ENCODE data around the gene GBP3.
"Not testable (repeated sequence)": the region's sequence is repeated elsewhere in the genome, so short reads cannot be mapped to it uniquely, and the experiment has no call there.

The GBP3 gene

DNA sequence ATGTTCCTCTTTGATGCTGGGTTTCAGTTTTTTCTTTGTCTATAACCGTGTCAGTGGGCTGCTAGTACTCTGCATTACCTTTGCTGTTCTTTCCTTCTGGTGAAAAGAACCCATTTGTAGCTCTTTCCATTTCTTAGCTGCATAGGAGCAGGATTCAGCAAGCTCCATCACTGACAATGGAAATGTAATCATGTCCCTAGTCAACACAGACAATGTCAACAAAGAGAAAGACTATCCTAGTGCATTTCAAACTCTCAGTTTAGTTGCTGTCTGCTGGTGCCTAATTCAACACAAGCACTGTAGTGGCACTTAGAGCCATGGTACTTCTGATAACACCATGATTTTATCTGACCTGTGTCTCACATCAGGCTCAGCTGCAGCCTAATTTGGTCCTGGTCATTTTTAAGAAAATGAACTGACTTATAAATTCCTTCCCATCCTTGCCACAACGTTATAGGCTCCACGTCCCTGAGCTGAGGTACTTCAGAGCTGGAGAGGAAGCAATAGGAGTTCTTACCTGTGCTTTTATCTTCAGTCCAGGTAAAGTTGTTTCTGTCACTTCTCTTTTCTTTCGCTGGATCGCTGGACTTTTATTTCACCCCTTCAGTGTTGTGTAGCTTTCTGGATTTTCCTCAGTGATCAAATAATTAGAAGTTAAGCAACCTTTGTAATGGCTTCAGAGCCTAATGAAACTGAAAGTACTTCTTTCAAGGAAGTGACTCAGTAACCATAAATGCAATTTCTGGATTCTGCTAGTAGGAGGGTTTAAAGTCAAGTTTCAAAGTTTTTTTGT, at the start of gene GBP3:
Gene GBP3, minus strand, starts transcription at position 700 of the 793 bp plus-strand sequence. CDS start 2,145 bp downstream, outside the sequence.
- DNase-seq, result no peak

DNA sequence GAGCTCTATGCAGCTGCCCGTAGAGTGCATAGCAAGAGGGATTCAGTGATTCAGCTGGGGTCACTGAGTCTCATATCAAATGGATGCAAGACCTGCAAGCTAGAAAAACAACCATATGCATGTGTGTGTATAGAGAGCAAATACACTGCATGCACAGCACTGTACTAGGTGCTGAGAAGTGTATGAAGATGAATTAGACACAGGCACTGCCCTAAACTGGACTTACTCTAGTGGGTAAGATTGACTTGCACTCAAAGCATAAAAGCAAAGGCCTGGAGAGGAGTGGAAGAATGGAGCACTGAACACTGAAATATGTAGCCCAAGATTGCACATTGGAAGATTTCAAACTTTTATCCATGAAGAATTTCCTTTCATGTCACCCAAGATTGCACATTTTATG, 47.8 kb upstream of the GBP3 start:
- DNase-seq, result no peak

DNA sequence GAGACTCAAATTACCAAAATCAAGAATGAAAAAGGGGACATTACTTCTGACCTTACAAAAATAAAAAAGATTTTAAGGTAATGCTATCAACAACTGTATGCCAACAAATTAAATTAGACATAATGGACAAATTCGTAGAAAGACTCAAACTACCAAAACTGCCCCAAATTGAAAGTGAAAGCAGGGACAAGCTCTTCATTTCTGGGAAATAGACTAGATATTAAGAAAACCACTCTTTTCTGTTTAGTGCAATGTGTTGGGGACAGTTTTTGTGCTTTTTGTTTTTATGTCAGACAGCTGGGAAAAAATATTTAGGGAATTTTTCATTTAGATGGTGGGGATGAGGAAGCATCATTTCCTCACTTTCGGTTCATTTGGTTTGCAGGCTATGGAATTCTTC, 47.3 kb upstream of the GBP3 start:
- DNase-seq, result no peak

DNA sequence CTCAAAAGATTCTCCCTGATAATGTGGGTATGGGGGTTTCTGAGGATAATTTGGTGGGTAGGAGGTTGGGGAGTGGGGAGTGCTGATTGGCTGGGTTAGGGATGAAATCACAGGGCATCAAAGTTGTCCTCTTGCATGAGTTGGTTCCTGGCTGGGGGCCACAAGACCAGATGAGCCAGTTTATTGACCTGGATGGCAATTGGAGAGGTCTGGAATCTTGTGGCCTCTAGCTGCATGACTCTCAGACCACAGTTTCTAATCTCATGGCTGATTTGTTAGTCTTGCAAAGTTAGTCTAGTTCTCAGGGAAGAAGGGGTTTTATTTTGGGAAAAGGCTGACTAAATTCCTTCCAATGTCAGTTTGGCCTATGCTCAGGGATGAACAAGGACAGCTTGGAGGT, 45.6 kb upstream of the GBP3 start:
- DNase-seq, result no peak

- no peak for DNase-seq
Measured at GRCh38 chr1:89065079-89065868, 42.6 kb upstream of the GBP3 start, which contains the start of gene GBP1. Gene GBP1, minus strand, starts transcription at chr1:89065208. Its CDS starts 1,974 bp downstream, at chr1:89063234.

- no peak for DNase-seq
Measured at GRCh38 chr1:89064632-89065031, 42.0 kb upstream of the GBP3 start.

DNA sequence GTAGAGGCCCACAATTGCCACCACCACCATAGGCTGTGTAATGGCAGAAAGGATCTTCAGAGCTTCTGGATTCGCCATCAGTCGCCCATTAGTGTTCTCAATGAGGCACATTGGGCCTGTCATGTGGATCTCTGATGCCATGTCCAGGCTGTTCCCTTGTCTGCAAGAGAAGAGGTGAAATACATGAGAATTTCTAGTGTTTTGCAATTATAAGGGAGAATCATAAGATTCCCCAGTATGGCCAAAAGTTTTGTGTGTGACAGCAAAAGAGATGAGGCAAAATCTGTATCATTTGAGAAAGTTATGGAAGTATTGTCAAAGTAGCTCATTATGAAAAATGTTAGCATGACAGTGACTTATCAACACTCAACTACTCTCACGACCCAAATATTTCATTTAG, 40.4 kb upstream of the GBP3 start:
- DNase-seq, result no peak

- DNase-seq, result no peak
Measured at GRCh38 chr1:89060091-89060490, 37.4 kb upstream of the GBP3 start.

- no peak for DNase-seq
Measured at GRCh38 chr1:89051955-89052312, 29.3 kb upstream of the GBP3 start.

GRCh38 chr1:89051300-89051954, 28.8 kb upstream of the GBP3 start:
- DNase-seq, result no peak

- DNase-seq, result no peak
Measured at GRCh38 chr1:89050649-89051033, 28.0 kb upstream of the GBP3 start.

- not testable (repeated sequence) for DNase-seq
Measured at GRCh38 chr1:89049901-89050648, 27.4 kb upstream of the GBP3 start.

GRCh38 chr1:89049187-89049586, 26.5 kb upstream of the GBP3 start:
- not testable (repeated sequence) for DNase-seq

- no peak for DNase-seq
Measured at GRCh38 chr1:89047734-89048133, 25.1 kb upstream of the GBP3 start.

GRCh38 chr1:89046318-89047183, 23.9 kb upstream of the GBP3 start:
- DNase-seq, result not testable (repeated sequence)

DNA sequence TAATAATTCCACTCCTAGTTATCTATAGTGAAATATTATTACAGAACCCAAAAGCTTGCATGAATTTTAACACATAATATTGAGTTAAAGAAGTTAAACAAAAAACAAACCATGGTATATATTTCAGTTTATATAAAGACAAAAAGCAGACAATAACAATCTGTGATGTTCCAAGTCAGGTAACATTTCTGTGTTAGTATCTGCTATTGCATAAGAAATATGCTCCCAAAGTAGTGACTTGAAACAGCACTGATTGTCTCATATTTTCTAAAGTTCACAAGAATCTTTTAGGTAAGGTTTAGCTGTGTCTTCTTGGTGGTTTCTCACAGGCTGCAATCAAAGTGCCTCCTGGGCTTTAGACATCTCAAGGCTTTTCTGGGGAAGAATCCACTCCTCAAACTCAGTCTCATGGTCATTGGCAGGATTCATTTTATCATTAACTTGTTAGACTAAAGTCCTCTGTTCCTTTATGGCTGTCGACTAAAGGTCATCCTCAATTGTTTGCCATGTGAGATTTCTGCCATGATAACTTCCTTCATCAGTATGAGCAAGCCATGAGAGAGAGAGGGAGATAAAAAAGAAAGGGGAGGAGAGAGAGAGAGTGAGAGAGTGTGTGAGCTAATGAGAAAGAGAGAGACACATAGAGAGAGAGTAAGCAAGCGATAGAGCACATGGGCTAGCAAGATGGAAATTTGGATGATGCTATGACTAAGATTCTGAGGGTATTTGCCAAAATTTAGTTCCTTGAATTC, 22.5 kb upstream of the GBP3 start:
- DNase-seq, result no peak

- no peak for DNase-seq
Measured at GRCh38 chr1:89043940-89044339, 21.3 kb upstream of the GBP3 start.

DNA sequence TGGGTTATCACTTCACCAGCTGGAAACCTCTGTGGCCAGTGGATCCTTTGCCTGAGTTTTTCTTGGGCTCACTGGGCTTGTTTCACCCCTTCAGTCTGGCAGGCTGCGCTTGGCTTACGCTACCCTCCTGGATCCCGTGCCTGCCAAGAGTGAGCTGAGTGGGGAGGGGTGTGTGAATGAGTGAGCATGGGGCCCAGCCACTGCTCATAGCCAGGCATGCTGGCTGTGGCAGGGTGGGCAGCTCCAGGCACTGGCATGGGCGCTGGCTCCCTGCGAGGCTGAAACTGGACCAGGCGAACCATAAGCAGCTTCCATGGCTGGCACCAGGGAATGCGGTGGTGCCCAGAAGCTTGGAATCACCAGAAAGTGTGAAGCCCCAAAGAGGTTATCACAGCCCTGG, 19.8 kb upstream of the GBP3 start:
- no peak for DNase-seq

DNA sequence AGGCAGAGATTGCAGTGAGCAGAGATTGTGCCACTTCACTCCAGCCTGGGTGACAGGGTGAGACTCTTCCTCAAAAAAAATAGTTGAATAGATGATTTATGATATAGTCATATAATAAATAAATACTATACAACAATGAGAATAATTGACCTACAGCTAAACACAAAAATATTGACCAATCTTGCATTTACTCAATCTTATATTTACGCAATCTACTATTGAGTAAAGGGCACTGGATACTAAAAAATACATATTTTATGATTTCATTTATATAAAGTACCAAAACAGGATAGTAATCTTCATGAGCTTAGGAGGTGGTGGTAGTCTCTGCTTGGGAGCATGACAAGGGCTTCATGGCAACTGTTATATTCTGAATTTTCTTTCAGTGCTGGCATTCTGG, 19.1 kb upstream of the GBP3 start:
- no peak for DNase-seq

DNA sequence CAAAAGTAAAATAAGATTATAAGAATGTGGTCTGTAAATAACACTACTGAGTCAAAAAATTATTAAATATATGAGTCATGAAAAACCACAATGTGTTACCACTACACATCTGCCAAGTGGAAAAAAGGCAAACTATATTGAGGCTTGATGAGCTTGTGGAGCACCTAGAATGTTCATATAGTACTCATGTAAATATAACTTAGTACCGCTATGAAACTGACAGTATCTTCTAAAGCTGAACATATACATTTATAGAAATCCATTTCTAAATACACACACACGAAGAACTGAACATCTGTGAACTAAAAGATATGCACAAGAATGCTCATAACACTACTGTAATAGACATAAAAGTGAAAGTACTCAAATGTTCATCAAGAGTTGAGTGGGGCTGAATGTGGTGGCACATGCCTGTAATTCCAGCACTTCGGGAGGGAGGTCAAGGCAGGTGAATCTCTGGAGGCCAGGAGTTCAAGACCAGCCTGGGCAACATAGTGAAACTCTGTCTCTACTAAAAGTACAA, 18.5 kb upstream of the GBP3 start:
- no peak for DNase-seq

GRCh38 chr1:89040315-89040626, 17.6 kb upstream of the GBP3 start:
- no peak for DNase-seq
